Type B pancreatic cell (in vitro differentiated cells): ENCODE data around the gene TAF11L4. TPM values are rescaled to one million over a fixed set of nuclear protein-coding genes. Genes with fewer than 3 reads are reported as not detected.
"Not testable (repeated sequence)": the region's sequence is repeated elsewhere in the genome, so short reads cannot be mapped to it uniquely, and the experiment has no call there.

Experiments used
- DNase-seq: peaks from one replicate; pipeline ENCODE4 v3.0.0; 2021; ENCODE audit warnings: mixed read lengths; ENCODE audit not compliant: unreplicated experiment; ENCODE audit errors: extremely low spot score
- H3K27ac Mint-ChIP-seq: 2 replicates; pipeline ENCODE4 v1.8.0; 2021; ENCODE audit warnings: mild to moderate bottlenecking, mixed read lengths
- H3K27me3 Mint-ChIP-seq: 2 replicates; pipeline ENCODE4 v1.8.0; 2021; ENCODE audit warnings: mixed read lengths
- H3K36me3 Mint-ChIP-seq: 2 replicates; pipeline ENCODE4 v1.8.0; 2021; ENCODE audit warnings: mixed read lengths
- H3K4me1 Mint-ChIP-seq: one replicate; pipeline ENCODE4 v1.8.0; 2021; ENCODE audit warnings: mixed read lengths; ENCODE audit not compliant: unreplicated experiment
- H3K4me3 Mint-ChIP-seq: 2 replicates; pipeline ENCODE4 v1.8.0; 2021; ENCODE audit warnings: mild to moderate bottlenecking, mixed read lengths
- H3K9me3 Mint-ChIP-seq: 2 replicates; pipeline ENCODE4 v1.8.0; 2021; ENCODE audit warnings: mixed read lengths
- long read RNA-seq: library from polyadenylated mRNA; unstranded; transcript quantifications from one replicate; pipeline ENCODE4 v2.0.0, GENCODE V29; 2020
- total RNA-seq: library from RNA; stranded (reverse); gene quantifications from 2 replicates; pipeline ENCODE4 v1.2.1, GENCODE V29; 2021; ENCODE audit warnings: low replicate concordance
- TF ChIP-seq, protein P1 (sequence below): fragments of 200-600 bp; sonication (generic); conservative IDR thresholded peaks from 2 replicates; pipeline ENCODE4 v1.5.0; 2021; ENCODE audit warnings: antibody characterized with exemption, mild to moderate bottlenecking

The TAF11L4 gene
- not detected in 2 replicates for total RNA-seq
- long read RNA-seq, result 0 reads

DNA sequence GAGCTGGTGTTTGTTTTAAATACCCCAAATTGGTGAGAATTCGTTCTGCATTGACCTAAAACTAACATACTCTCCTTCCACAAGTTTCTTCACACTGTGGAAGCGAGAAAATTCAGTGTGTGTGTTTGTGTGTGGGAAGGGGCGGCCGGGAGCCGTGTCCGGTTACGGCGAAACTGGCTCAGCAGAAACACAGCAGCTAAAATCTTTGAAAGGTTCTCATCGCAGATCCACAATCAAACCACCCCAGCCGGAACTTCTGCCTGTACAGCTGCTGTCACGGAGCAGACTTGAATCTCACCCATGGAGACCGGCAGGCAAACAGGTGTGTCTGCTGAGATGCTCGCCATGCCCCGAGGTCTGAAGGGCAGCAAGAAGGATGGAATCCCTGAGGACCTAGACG, at the start of gene TAF11L4:
TSS of gene TAF11L4 (plus strand) at position 301 of the 400 bp plus-strand sequence.
- DNase-seq, H3K36me3 Mint-ChIP-seq, H3K4me1 Mint-ChIP-seq: not testable (repeated sequence)

DNA sequence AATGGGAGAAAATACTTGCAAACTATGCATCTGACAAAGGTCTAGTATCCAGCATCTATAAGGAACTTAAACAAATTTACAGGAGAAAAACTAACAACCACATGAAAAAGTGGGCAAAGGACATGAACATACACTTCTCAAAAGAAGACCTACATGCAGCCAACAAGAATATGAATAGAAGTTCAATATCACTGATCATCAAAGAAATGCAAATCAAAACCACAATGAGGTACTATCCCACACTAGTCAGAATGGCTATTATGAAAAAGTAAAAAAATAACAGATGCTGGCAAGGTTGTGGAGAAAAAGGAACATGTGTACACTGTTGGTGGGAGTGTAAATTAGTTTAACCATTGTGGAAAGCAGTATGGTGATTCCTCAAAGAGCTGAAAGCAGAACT, 46.5 kb upstream of the TAF11L4 start:
- not testable (repeated sequence) for H3K4me1 Mint-ChIP-seq, H3K36me3 Mint-ChIP-seq, H3K27me3 Mint-ChIP-seq, H3K9me3 Mint-ChIP-seq, H3K27ac Mint-ChIP-seq, H3K4me3 Mint-ChIP-seq, DNase-seq

More for the DNA sequence above, at the start of gene TAF11L4:
- H3K27ac Mint-ChIP-seq, H3K4me3 Mint-ChIP-seq, H3K27me3 Mint-ChIP-seq, H3K9me3 Mint-ChIP-seq: not testable (repeated sequence)

GRCh38 chr5:17477043-17477442, 44.6 kb upstream of the TAF11L4 start:
- TF ChIP-seq, protein P1, sequence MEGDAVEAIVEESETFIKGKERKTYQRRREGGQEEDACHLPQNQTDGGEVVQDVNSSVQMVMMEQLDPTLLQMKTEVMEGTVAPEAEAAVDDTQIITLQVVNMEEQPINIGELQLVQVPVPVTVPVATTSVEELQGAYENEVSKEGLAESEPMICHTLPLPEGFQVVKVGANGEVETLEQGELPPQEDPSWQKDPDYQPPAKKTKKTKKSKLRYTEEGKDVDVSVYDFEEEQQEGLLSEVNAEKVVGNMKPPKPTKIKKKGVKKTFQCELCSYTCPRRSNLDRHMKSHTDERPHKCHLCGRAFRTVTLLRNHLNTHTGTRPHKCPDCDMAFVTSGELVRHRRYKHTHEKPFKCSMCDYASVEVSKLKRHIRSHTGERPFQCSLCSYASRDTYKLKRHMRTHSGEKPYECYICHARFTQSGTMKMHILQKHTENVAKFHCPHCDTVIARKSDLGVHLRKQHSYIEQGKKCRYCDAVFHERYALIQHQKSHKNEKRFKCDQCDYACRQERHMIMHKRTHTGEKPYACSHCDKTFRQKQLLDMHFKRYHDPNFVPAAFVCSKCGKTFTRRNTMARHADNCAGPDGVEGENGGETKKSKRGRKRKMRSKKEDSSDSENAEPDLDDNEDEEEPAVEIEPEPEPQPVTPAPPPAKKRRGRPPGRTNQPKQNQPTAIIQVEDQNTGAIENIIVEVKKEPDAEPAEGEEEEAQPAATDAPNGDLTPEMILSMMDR, result no peak
- Mint-ChIP-seq H3K4me3 (no peak overlapping the region), H3K4me1 (no peaks in the 10 kb centered on the region), H3K27ac (no peak overlapping the region), H3K36me3 (no peaks in the 10 kb centered on the region), H3K9me3 (no peaks in the 10 kb centered on the region), H3K27me3 (no peaks in the 10 kb centered on the region)
- DNase-seq, result no peak

- Mint-ChIP-seq H3K36me3 (no peaks in the 10 kb centered on the region), H3K4me1 (no peaks in the 10 kb centered on the region), H3K9me3 (no peaks in the 10 kb centered on the region), H3K4me3 (no peak overlapping the region), H3K27me3 (no peaks in the 10 kb centered on the region), H3K27ac (no peak overlapping the region)
- no peak for DNase-seq
- TF ChIP-seq, protein P1, result no peak
Observed at GRCh38 chr5:17477573-17478265, 43.9 kb upstream of the TAF11L4 start.

GRCh38 chr5:17481378-17481777, 40.2 kb upstream of the TAF11L4 start:
- Mint-ChIP-seq H3K27ac (no peak overlapping the region), H3K36me3 (no peaks in the 10 kb centered on the region), H3K9me3 (no peaks in the 10 kb centered on the region), H3K27me3 (no peaks in the 10 kb centered on the region), H3K4me1 (no peaks in the 10 kb centered on the region), H3K4me3 (no peak overlapping the region)
- DNase-seq, result no peak
- TF ChIP-seq, protein P1, result no peak

DNA sequence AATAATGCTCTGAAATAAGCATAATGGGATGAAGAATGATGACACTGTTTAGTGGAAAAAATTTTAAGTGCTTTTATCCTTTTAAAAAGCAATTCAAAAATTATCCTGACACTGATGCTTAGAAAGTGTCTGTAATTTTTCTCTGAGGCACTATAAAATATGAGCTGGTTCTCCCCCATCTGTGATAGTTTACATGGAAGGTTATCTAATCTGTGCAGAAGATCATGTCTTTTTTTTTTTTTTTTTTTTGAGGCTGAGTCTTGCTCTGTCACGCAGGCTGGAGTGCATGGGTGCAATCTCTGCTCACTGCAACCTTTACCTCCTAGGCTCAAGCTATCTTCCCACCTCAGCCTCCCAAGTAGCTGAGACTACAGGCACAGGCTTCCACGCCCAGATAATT, 38.8 kb upstream of the TAF11L4 start:
- TF ChIP-seq, protein P1, result no peak
- no peaks in the 10 kb centered on the region for H3K9me3 Mint-ChIP-seq
- H3K27me3 Mint-ChIP-seq, result no peaks in the 10 kb centered on the region

GRCh38 chr5:17486464-17487173, 35.0 kb upstream of the TAF11L4 start:
- H3K27me3 Mint-ChIP-seq, H3K27ac Mint-ChIP-seq, H3K4me3 Mint-ChIP-seq, DNase-seq, H3K36me3 Mint-ChIP-seq, H3K4me1 Mint-ChIP-seq, H3K9me3 Mint-ChIP-seq: not testable (repeated sequence)

More for the DNA sequence above, 38.8 kb upstream of the TAF11L4 start:
- no peak for DNase-seq
- Mint-ChIP-seq H3K4me3 (no peak overlapping the region), H3K27ac (no peak overlapping the region), H3K36me3 (no peaks in the 10 kb centered on the region), H3K4me1 (no peaks in the 10 kb centered on the region)
